Activated CD8-positive, alpha-beta memory T cell treated with anti-CD3 and anti-CD28 coated beads, Interleukin-2, amount 50 U/mL, for 4 hours (primary cell): Measurements from ENCODE around the gene POMGNT1.

Experiments used
- DNase-seq: peaks from one replicate; pipeline ENCODE4 v3.0.0-alpha.2; 2020

The POMGNT1 gene

GRCh38 chr1:46206399-46206798, 8.2 kb upstream of the POMGNT1 start:
- DNase-seq, result no peak

GRCh38 chr1:46205791-46206190, 7.6 kb upstream of the POMGNT1 start:
- no peak for DNase-seq

GRCh38 chr1:46205141-46205540, 6.9 kb upstream of the POMGNT1 start:
- no peak for DNase-seq

- no peak for DNase-seq
Measured at GRCh38 chr1:46204406-46204742, 6.1 kb upstream of the POMGNT1 start.

- no peak for DNase-seq
Measured at GRCh38 chr1:46203738-46204405, 5.6 kb upstream of the POMGNT1 start.

- no peak for DNase-seq
Measured at GRCh38 chr1:46199233-46199749, 1.1 kb upstream of the POMGNT1 start.

- no peak for DNase-seq
Measured at GRCh38 chr1:46197560-46197963, 672 bp downstream of the POMGNT1 start.

- DNase-seq, result no peak
Measured at GRCh38 chr1:46196609-46197008, 1.6 kb downstream of the POMGNT1 start.

- DNase-seq, result no peak
Measured at GRCh38 chr1:46194641-46195193, 3.5 kb downstream of the POMGNT1 start.

- no peak for DNase-seq
Measured at GRCh38 chr1:46193984-46194570, 4.2 kb downstream of the POMGNT1 start.

GRCh38 chr1:46193285-46193684, 4.9 kb downstream of the POMGNT1 start:
- DNase-seq, result no peak

- no peak for DNase-seq
Measured at GRCh38 chr1:46192171-46192570, 6.1 kb downstream of the POMGNT1 start.

- no peak for DNase-seq
Measured at GRCh38 chr1:46191033-46191701, 7.1 kb downstream of the POMGNT1 start.

GRCh38 chr1:46190539-46190938, 7.7 kb downstream of the POMGNT1 start:
- no peak for DNase-seq

- DNase-seq, result no peak
Measured at GRCh38 chr1:46188295-46189030, 9.8 kb downstream of the POMGNT1 start.

GRCh38 chr1:46187106-46187869, 10.9 kb downstream of the POMGNT1 start:
- no peak for DNase-seq

- DNase-seq, result no peak
Measured at GRCh38 chr1:46186076-46186475, 12.2 kb downstream of the POMGNT1 start.

GRCh38 chr1:46184920-46185658, 13.1 kb downstream of the POMGNT1 start:
- DNase-seq, result peak; percentile 44

- no peak for DNase-seq
Measured at GRCh38 chr1:46183926-46184557, 14.2 kb downstream of the POMGNT1 start.

- DNase-seq, result no peak
Measured at GRCh38 chr1:46183079-46183847, 15.0 kb downstream of the POMGNT1 start.
